ENCODE measurements around the gene ANGPTL4.

Gene ANGPTL4

DNA sequence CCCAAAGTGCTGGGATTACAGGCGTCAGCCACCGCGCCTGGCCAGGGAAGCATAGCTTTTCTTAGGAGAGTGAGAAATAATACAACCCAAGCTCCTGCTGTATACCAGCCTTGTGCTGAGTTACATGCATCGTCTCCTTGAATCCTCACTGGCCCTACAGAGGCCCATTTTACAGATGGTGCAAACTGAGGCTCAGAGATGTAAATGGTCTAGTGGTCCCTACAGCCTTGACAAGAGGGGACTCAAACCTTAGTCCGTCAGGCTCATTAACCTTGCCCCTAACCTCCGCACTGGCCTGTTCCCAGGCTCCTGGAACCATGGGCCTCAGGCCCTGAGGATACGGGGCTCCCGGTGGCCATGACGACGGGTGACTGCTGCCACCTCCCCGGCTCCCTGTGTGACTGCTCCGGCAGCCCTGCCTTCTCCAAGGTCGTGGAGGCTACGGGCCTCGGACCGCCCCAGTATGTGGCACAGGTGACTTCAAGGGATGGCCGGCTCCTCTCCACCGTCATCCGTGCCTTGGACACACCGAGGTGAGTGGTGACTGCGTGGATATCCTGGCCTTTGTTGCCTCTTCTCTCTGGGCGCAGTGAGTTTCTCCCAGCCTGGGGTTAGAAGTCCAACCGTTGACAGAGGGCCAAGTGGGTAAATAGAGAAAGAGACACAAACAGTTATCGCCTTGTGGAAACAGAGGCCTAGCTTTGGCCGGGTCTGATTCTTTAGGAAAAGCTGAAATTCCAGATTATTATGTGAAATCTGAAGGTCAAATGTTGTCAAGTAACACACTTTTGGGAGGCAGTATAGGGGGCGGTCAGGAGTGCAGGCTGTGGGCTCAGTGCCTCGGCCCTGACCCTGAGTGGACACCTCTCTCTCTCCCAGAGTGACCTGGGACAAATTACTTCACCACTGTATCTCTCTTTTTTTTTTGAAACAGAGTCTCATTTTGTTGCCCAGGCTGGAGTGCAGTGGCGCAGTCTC lies 57.8 kb downstream of the ANGPTL4 start:
- DNase-seq = no peak

DNA sequence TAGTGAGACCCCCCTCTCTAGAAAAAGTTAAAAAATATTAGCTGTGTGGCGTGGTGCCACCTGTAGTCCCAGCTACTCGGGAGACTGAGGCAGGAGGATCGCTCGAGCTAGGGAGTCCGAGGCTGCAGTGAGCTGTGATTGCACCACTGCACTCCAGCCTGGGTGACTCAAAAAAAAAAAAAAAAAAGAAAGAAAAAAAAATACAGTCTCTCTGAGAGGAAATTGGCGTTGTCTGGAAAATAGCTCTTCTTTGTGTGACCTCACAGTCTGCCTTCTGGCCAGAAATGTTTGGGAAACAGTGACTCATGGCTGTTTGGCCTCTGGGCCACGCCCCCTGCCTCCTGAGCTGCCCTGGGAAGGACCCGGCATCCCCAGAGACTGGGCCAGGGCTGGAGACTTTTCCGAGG lies 59.9 kb downstream of the ANGPTL4 start:
- no peak for DNase-seq

Data from SHP77 treated with DMSO at 0.1 percent for 48 hours (cell line).